HuH-7 (cell line): ENCODE measurements around the gene TUBGCP4.
A peak's percentile ranks its signal among the peaks of the same experiment; 100 is the strongest.

Experiments used
- DNase-seq: peaks from one replicate; pipeline ENCODE4 v3.0.0; 2011; ENCODE audit warnings: low spot score

Gene TUBGCP4

DNA sequence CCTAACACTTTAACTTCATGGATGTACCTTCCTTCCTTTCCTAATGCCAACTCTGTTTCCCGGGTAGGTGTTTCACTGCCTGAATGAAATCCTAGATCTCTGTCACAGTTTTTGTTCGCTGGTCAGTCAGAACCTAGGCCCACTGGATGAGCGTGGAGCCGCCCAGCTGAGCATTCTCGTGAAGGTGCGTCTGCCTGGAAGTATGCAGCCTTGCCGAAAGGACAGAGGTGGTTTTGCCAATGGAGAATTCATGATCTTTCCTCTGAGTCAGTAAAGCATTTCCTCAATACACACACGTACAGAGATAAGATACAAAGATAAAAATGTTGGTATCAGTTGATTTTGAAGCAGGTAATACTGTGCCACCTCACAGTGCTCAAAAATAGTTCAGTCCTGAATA, 32.7 kb downstream of the TUBGCP4 start:
- no peak for DNase-seq

GRCh38 chr15:43404130-43404529, 33.2 kb downstream of the TUBGCP4 start:
- no peak for DNase-seq

- no peak for DNase-seq
Observed at GRCh38 chr15:43406189-43406588, 35.3 kb downstream of the TUBGCP4 start.

DNA sequence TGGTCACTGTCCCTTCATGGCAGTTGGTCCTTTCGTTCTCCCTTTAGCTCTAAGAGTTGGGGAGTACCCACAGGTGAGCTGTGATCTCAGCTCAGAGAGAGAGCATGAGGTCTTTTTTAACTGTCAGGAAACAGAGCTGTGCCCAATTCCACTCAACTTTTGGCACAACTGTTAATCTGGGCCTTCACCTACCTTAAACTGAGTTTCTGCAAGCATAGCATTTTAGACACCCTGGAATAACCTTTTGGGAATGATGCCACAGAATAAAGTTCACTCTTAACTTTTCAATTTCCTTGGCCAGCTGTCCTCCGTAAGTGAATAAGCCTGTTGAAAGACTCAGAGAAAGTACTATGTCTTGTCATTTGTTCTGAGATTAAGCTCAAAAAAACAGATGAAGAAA, 35.9 kb downstream of the TUBGCP4 start:
- DNase-seq: no peak

- DNase-seq: no peak
Observed at GRCh38 chr15:43408789-43409188, 37.9 kb downstream of the TUBGCP4 start.

- DNase-seq: no peak
Observed at GRCh38 chr15:43410572-43411214, 39.8 kb downstream of the TUBGCP4 start.

GRCh38 chr15:43412096-43412495, 41.2 kb downstream of the TUBGCP4 start:
- no peak for DNase-seq

- no peak for DNase-seq
Observed at GRCh38 chr15:43414196-43414595, 43.3 kb downstream of the TUBGCP4 start.

GRCh38 chr15:43420435-43420834, 49.5 kb downstream of the TUBGCP4 start:
- no peak for DNase-seq

- DNase-seq: no peak
Observed at GRCh38 chr15:43420876-43421275, 50.0 kb downstream of the TUBGCP4 start.

DNA sequence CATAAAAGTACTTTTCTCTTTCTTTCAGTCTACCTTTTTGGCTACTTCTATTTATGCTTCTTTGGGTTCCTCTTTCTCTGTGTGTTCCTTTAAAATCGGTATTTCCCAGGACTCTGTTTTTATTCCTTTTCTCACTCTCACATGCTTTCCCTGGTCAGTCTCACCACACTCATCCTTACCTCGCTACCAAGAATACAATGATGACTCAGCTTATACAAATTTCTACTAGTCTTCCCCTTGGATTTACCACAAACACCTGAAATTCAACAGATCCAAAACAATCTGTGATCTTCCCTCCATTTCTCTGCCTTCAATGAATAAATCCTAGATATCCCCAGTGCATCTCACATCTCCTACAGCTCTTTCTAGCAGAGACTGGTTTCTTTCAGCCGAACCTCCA, 52.9 kb downstream of the TUBGCP4 start:
- no peak for DNase-seq

DNA sequence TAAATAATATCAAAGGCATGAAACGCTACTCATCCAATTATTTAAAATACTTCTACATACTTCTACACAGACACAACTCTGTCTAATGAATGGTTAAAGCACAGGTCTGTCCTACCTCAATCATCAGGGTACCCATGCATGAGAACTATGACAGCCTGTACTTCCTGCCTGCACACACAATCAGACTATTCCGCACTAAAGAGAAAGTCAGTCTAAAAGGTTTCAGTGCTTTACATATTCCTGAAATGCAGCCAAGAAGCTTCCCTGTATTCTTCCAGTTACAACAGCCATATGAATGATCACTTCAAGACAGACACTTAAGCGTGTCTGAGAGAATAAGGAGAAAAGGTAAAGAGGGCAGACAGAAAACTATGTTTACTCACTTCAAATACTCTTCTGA, 58.8 kb downstream of the TUBGCP4 start:
- no peak for DNase-seq

DNA sequence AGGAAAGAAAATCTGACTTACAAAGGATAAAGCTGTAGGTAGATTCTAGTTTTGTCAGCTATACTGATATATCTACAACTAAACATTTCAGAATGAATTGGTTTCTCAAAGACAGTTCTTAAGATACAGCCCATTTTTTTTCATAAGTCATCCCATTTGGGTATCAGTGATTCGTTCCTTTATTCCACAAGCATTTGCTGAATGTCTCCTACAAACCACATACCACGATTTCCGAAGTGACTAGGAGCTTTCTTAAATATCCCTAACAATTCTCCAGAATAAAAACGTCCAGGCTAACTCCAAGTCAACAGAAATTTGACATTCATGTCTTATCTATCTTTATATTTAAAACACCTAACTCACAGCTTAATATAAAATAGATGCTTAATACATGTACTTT, 62.3 kb downstream of the TUBGCP4 start:
- no peak for DNase-seq

DNA sequence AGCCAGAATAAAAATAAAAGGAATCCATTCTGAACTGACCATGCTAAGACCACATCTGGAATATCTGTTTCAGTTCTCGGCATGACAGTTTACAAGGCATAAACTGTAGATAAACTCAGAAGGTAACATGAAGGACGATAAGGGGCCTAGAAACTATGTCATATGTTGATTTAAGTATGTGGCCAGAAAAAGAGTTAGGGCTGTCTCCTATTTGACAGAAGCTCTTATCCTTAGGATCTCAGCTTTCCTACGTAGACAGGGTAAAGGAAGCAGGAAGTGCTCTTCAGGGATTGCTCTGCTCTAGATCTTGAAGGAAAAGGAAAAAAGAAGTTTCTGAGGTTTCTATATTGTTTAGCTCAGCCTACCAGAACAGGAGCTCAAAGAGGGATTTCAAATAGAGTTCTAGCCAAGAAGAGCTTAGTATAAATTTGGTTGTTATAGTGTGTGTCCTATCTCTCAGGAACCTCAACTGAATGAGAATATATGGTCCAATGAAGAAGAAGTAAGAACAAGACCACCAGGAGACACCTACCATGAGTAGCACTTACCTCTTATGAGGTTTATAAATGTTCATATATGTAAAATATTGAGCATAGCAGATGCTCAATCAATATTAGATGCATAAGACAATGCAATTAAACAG, 62.9 kb downstream of the TUBGCP4 start:
- DNase-seq: no peak

- no peak for DNase-seq
Observed at GRCh38 chr15:43434446-43434845, 63.5 kb downstream of the TUBGCP4 start.

GRCh38 chr15:43436395-43436794, 65.5 kb downstream of the TUBGCP4 start:
- no peak for DNase-seq

GRCh38 chr15:43439268-43439667, 68.4 kb downstream of the TUBGCP4 start:
- no peak for DNase-seq

DNA sequence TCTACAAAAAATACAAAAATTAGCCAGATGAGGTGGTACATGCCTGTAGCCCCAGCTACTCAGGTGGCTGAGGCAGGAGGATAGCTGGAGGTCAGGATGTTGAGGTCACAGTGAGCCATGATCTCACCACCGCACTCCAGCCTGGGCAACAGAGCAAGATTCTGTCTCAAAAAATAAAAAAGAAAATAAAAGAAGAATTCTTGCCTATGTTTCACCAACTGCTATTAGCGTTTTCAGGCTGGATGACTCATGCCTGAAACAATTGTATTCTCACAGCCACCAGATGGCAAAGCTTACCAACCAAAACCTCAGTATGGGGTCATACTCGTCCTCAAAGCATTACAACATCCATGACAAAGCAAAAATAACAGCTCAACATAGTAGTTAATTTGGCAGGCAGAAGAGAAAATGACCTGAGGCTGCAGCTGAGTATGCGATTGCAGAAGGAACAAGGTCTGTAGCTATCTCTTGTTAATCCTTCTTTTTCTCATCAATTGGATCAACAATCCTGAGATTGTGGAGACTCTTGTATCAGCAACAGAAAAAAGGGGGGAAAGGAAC, 69.9 kb downstream of the TUBGCP4 start:
- DNase-seq: peak; percentile 30

- no peak for DNase-seq
Observed at GRCh38 chr15:43441316-43441715, 70.4 kb downstream of the TUBGCP4 start.

DNA sequence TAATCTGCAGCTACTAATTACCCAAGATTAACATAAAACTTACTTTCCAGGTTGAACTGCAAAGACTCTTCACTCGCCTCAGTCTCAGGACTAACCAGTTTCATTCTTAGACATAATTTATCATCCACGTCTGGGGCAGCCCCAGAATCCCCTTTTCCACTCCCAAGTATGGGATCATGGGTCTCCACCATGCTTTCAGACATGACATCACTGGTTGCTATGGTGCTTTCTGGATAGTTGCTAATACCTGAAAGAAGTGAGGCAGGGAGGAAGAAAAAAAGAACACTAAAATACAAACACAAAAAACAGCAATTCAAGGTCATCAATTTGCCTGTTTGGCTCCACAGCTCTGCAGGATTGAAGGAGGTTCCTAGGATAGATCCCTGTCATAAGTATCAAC, 75.4 kb downstream of the TUBGCP4 start:
- no peak for DNase-seq

GRCh38 chr15:43449981-43450380, 79.1 kb downstream of the TUBGCP4 start:
- DNase-seq: no peak
